SK-N-SH (cell line): Measurements from ENCODE around the gene FSHR. TPM values are rescaled to one million over a fixed set of nuclear protein-coding genes. Genes with fewer than 3 reads are reported as not detected.

ENCODE experiments used
- CTCF ChIA-PET: fragments of 300-600, 350-600 bp; formaldehyde crosslinking; extraction: SDS; loops from one replicate; lab custom pipeline; 2021; lab: Yijun Ruan, JAX
- POLR2A ChIA-PET: fragments of 350-600 bp; sonication (Branson Sonifier 250); formaldehyde crosslinking; extraction: SDS; loops from one replicate; lab custom pipeline; 2020; ENCODE audit warnings: antibody characterized with exemption, inconsistent platforms; lab: Yijun Ruan, JAX
- DNase-seq: peaks from one replicate; pipeline ENCODE4 v3.0.0; 2012
- H2AFZ ChIP-seq: fragments of 200-600 bp; sonication (generic); 2 replicates; pipeline ENCODE4 v1.8.1; 2016; ENCODE audit warnings: antibody characterized with exemption, mild to moderate bottlenecking, low read depth
- H3F3A ChIP-seq: fragments of 200-600 bp; sonication (generic); replicated peaks from 2 replicates; pipeline ENCODE3; 2016; ENCODE audit warnings: antibody characterized with exemption, mild to moderate bottlenecking; ENCODE audit not compliant: insufficient read depth
- H3K27ac ChIP-seq, 2 experiments: fragments of 200-500 bp in 1 of 2; fragments of 200-600 bp in 1 of 2; sonication (Bioruptor generic) in 1 of 2; sonication (generic), shearing (Covaris generic) in 1 of 2; 2 replicates each; pipeline versions ENCODE4 v1.5.1 to v1.6.1; 2014 to 2016; ENCODE audit warnings: low read depth in 2 of 2, inconsistent platforms in 1 of 2, low read length in 1 of 2, mild to moderate bottlenecking in 1 of 2, mixed read lengths in 1 of 2
- H3K27me3 ChIP-seq: fragments of 200-600 bp; sonication (generic), shearing (Covaris generic); 2 replicates; pipeline ENCODE4 v1.6.1; 2016; ENCODE audit warnings: mixed run types; ENCODE audit not compliant: insufficient read depth
- H3K36me3 ChIP-seq, 2 experiments: fragments of 200-500 bp in 1 of 2; fragments of 200-600 bp in 1 of 2; sonication (Bioruptor generic) in 1 of 2; sonication (generic) in 1 of 2; replicated peaks in 1 of 2; 2 replicates each; pipeline versions ENCODE3 to v1.5.1; 2014 to 2016; ENCODE audit warnings: low read length in 1 of 2, mild to moderate bottlenecking in 1 of 2; ENCODE audit not compliant: insufficient read depth in 2 of 2, control insufficient read depth in 1 of 2
- H3K4me1 ChIP-seq, 2 experiments: fragments of 200-500 bp in 1 of 2; fragments of 200-600 bp in 1 of 2; sonication (Bioruptor generic) in 1 of 2; sonication (generic), shearing (Covaris generic) in 1 of 2; 2 replicates each; pipeline versions ENCODE4 v1.5.1 to v1.6.1; 2014 to 2016; ENCODE audit warnings: low read depth in 1 of 2, low read length in 1 of 2, mixed run types in 1 of 2; ENCODE audit not compliant: insufficient read depth in 2 of 2, control insufficient read depth in 1 of 2
- H3K4me2 ChIP-seq: fragments of 200-600 bp; sonication (generic), shearing (Covaris generic); 2 replicates; pipeline ENCODE4 v1.6.1; 2017; ENCODE audit warnings: mixed run types
- H3K4me3 ChIP-seq, 2 experiments: fragments of 200-500 bp in 1 of 2; fragments of 200-600 bp in 1 of 2; sonication (Bioruptor generic) in 1 of 2; sonication (generic), shearing (Covaris generic) in 1 of 2; 2 replicates each; pipeline versions ENCODE4 v1.5.1 to v1.8.1; 2014 to 2016; ENCODE audit warnings: low read depth in 2 of 2, inconsistent platforms in 1 of 2, low read length in 1 of 2, mild to moderate bottlenecking in 1 of 2, mixed read lengths in 1 of 2, moderate library complexity in 1 of 2
- H3K79me2 ChIP-seq: fragments of 200-600 bp; sonication (generic); 2 replicates; pipeline ENCODE4 v1.8.1; 2017; ENCODE audit warnings: mild to moderate bottlenecking; ENCODE audit not compliant: insufficient read depth
- H3K9ac ChIP-seq: fragments of 200-600 bp; sonication (generic); 2 replicates; pipeline ENCODE4 v1.6.1; 2017; ENCODE audit warnings: mixed run types
- H3K9me2 ChIP-seq: fragments of 200-600 bp; sonication (generic); 2 replicates; pipeline ENCODE4 v1.6.1; 2017; ENCODE audit warnings: mixed run types
- H3K9me3 ChIP-seq: fragments of 200-600 bp; sonication (generic); 2 replicates; pipeline ENCODE4 v1.6.1; 2017; ENCODE audit warnings: mixed run types, mild to moderate bottlenecking, moderate library complexity
- H4K20me1 ChIP-seq: fragments of 200-600 bp; sonication (generic); 2 replicates; pipeline ENCODE4 v1.6.1; 2017; ENCODE audit warnings: mild to moderate bottlenecking, mixed run types; ENCODE audit not compliant: insufficient read depth
- CHD2 ChIP-seq: fragments of 150-350 bp; IDR thresholded peaks from 2 replicates; pipeline ENCODE4 v1.6.1; 2018; ENCODE audit warnings: low read length; ENCODE audit not compliant: partially characterized antibody
- CTCF ChIP-seq: fragments of 200-600 bp; sonication (generic); IDR thresholded peaks from 2 replicates; pipeline ENCODE4 v1.6.1; 2017; ENCODE audit warnings: antibody characterized with exemption, mild to moderate bottlenecking, moderate library complexity
- EP300 ChIP-seq, 2 experiments: IDR thresholded peaks; 2 replicates each; pipeline versions ENCODE4 v1.4.0 to v1.6.1; 2012; ENCODE audit warnings: borderline replicate concordance in 1 of 2, low read depth in 1 of 2, low read length in 1 of 2
- FOXJ3 ChIP-seq: sonication (generic); formaldehyde crosslinking; IDR thresholded peaks from 2 replicates; pipeline ENCODE4 v1.5.1; 2020; ENCODE audit warnings: mild to moderate bottlenecking, missing genetic modification reagents
- GABPA ChIP-seq: IDR thresholded peaks from 2 replicates; pipeline ENCODE4 v1.4.0; 2012; ENCODE audit warnings: low read depth, mild to moderate bottlenecking
- GATA2 ChIP-seq: sonication (generic); formaldehyde crosslinking; IDR thresholded peaks from 2 replicates; pipeline ENCODE4 v1.5.0; 2020; ENCODE audit warnings: mild to moderate bottlenecking, missing genetic modification reagents
- IRF3 ChIP-seq: fragments of 150-350 bp; IDR thresholded peaks from 2 replicates; pipeline ENCODE4 v1.6.1; 2016; ENCODE audit warnings: mild to moderate bottlenecking, low read depth, low read length
- JUND ChIP-seq: IDR thresholded peaks from 2 replicates; pipeline ENCODE4 v1.4.0; 2012
- MAX ChIP-seq: IDR thresholded peaks from 2 replicates; pipeline ENCODE4 v1.4.0; 2012; ENCODE audit warnings: low read depth
- MEF2A ChIP-seq: IDR thresholded peaks from 2 replicates; pipeline ENCODE4 v1.4.0; 2012; ENCODE audit warnings: low read depth, borderline replicate concordance
- MXI1 ChIP-seq: IDR thresholded peaks from 2 replicates; pipeline ENCODE4 v1.6.1; 2012; ENCODE audit warnings: mild to moderate bottlenecking, low read depth, low read length, improper control_type of control experiment
- NFIC ChIP-seq: IDR thresholded peaks from 2 replicates; pipeline ENCODE4 v1.4.0; 2012; ENCODE audit warnings: borderline replicate concordance
- POLR2AphosphoS5 ChIP-seq: IDR thresholded peaks from 2 replicates; pipeline ENCODE4 v1.6.1; 2012; ENCODE audit warnings: low read depth, low read length
- RAD21 ChIP-seq: IDR thresholded peaks from 2 replicates; pipeline ENCODE4 v1.6.1; 2012; ENCODE audit warnings: mild to moderate bottlenecking, low read length
- RCOR1 ChIP-seq: fragments of 150-350 bp; IDR thresholded peaks from 2 replicates; pipeline ENCODE4 v1.6.1; 2017; ENCODE audit warnings: antibody characterized with exemption, low read length
- RFX5 ChIP-seq: IDR thresholded peaks from 2 replicates; pipeline ENCODE4 v1.6.1; 2012; ENCODE audit warnings: mild to moderate bottlenecking, improper control_type of control experiment, low read length
- RXRA ChIP-seq: IDR thresholded peaks from 2 replicates; pipeline ENCODE4 v1.4.0; 2012; ENCODE audit warnings: low read depth, mild to moderate bottlenecking, borderline replicate concordance
- TAF1 ChIP-seq: IDR thresholded peaks from 2 replicates; pipeline ENCODE4 v1.6.1; 2012; ENCODE audit warnings: low read depth, mild to moderate bottlenecking, low read length, moderate library complexity, borderline replicate concordance
- TCF12 ChIP-seq: IDR thresholded peaks from 2 replicates; pipeline ENCODE4 v1.4.0; 2012
- TEAD4 ChIP-seq: IDR thresholded peaks from 2 replicates; pipeline ENCODE4 v1.4.0; 2012; ENCODE audit warnings: mild to moderate bottlenecking, borderline replicate concordance; ENCODE audit not compliant: insufficient read depth
- USF2 ChIP-seq: fragments of 150-350 bp; IDR thresholded peaks from 2 replicates; pipeline ENCODE4 v1.6.1; 2017; ENCODE audit warnings: antibody characterized with exemption, low read length, low read depth, borderline replicate concordance
- ZBTB33 ChIP-seq: IDR thresholded peaks from 2 replicates; pipeline ENCODE4 v1.4.0; 2012; ENCODE audit warnings: low read depth, borderline replicate concordance
- WGBS: methylation state at CpG from one replicate; pipeline ENCODE4 v1.1.6; 2017; ENCODE audit warnings: low lambda C conversion rate; 5-methylcytosine and 5-hydroxymethylcytosine counted together
- polyA plus RNA-seq, 3 experiments: library from polyadenylated mRNA; depleted of rRNA; stranded (reverse); fragments of >200 nt; gene quantifications; 2 replicates each; pipeline ENCODE4 v1.2.3, GENCODE V29; 2012

FSHR gene
- polyA plus RNA-seq, 1 of the 3 experiments (the other 2 are of a cell fraction): not detected

GRCh38 chr2:48991415-48992131, 162.7 kb downstream of the FSHR start:
- no peak for DNase-seq
- H3F3A ChIP-seq: no peaks in the 10 kb centered on the region
- TF ChIP-seq TAF1: no peak
- TF ChIP-seq IRF3: no peak
- no peak for TF ChIP-seq EP300 (IDR thresholded peaks at IDR 0.05; ENCODE audit: borderline replicate concordance in 1 of 2, low read depth in 1 of 2, low read length in 1 of 2)
- TF ChIP-seq GABPA: no peak
- TF ChIP-seq RXRA: no peak
- TF ChIP-seq TEAD4: no peak
- TF ChIP-seq NFIC: no peak
- TF ChIP-seq POLR2AphosphoS5: no peak
- TF ChIP-seq RAD21: no peak
- TF ChIP-seq CTCF: no peak
- no peak for TF ChIP-seq MAX
- TF ChIP-seq RCOR1: no peak
- no peak for TF ChIP-seq RFX5
- TF ChIP-seq CHD2: no peak
- no peak overlapping the region for H3K4me3 ChIP-seq
- H3K9me3 ChIP-seq: no peaks in the 10 kb centered on the region
- no peak overlapping the region for H3K27ac ChIP-seq
- H3K9me2 ChIP-seq: no peaks in the 10 kb centered on the region
- ChIA-PET CTCF (interaction anchor here (0.7 kb wide), 1 partner anchor 12 kb away, joined by 3 read pairs; no protein-coding TSS in a partner anchor), POLR2A (no interaction called here)
- no peaks in the 10 kb centered on the region for H3K36me3 ChIP-seq
- 37% methylated on average over 3 of the region's 3 CpGs for whole genome bisulfite sequencing
- no peaks in the 10 kb centered on the region for H3K79me2 ChIP-seq
- H4K20me1 ChIP-seq: no peaks in the 10 kb centered on the region
- no peaks in the 10 kb centered on the region for H3K27me3 ChIP-seq
- no peak overlapping the region for H3K4me2 ChIP-seq
- no peak overlapping the region for H3K9ac ChIP-seq
- H3K4me1 ChIP-seq: no peaks in the 10 kb centered on the region
- no peak overlapping the region for H2AFZ ChIP-seq

GRCh38 chr2:48984922-48985321, 169.4 kb downstream of the FSHR start:
- no peaks in the 10 kb centered on the region for H3K9me2 ChIP-seq
- no peak overlapping the region for H3K4me3 ChIP-seq
- H4K20me1 ChIP-seq: no peaks in the 10 kb centered on the region
- H3K4me2 ChIP-seq: no peak overlapping the region
- H3K36me3 ChIP-seq: no peaks in the 10 kb centered on the region
- H3K27ac ChIP-seq: no peak overlapping the region
- POLR2A ChIA-PET: no interaction called here
- no peaks in the 10 kb centered on the region for H3K79me2 ChIP-seq
- 47% methylated on average over 5 of the region's 5 CpGs for WGBS
- CTCF ChIA-PET: no interaction called here
- no peaks in the 10 kb centered on the region for H3K27me3 ChIP-seq
- no peak for DNase-seq
- no peaks in the 10 kb centered on the region for H3F3A ChIP-seq
- H3K9me3 ChIP-seq: no peaks in the 10 kb centered on the region
- no peak overlapping the region for H2AFZ ChIP-seq
- peaks cover 0 to 3% of the 10 kb centered on the region in 2 experiments; a peak in 1 of 4 replicates for H3K4me1 ChIP-seq
- H3K9ac ChIP-seq: no peak overlapping the region
- TF ChIP-seq USF2: no peak
- no peak for TF ChIP-seq ZBTB33
- no peak for TF ChIP-seq JUND
- TF ChIP-seq GATA2 (CRISPR knock-in tag): no peak
- no peak for TF ChIP-seq TCF12
- TF ChIP-seq MEF2A: no peak
- no peak for TF ChIP-seq RCOR1
- no peak for TF ChIP-seq MXI1
- TF ChIP-seq RXRA: no peak
- no peak for TF ChIP-seq TAF1
- TF ChIP-seq RFX5: no peak
- no peak for TF ChIP-seq FOXJ3 (CRISPR knock-in tag)
